Lower leg skin (tissue), 4 donors: ENCODE data around the gene SH3RF3. TPM values are rescaled to one million over a fixed set of nuclear protein-coding genes. Genes with fewer than 3 reads are reported as not detected.

Experiments used
- DNase-seq, 2 donors: peaks; one replicate each; pipeline ENCODE4 v3.0.0-alpha.2; 2019; ENCODE audit warnings: low spot score in 2 of 2
- H3K4me3 ChIP-seq: fragments of 200-600 bp; sonication (generic); 2 replicates; pipeline ENCODE4 v1.5.1; 2017; ENCODE audit warnings: mild to moderate bottlenecking, low read depth; ENCODE audit not compliant: poor library complexity, severe bottlenecking
- CTCF ChIP-seq, 3 donors: fragments of 450-650 bp; IDR thresholded peaks; one replicate each; pipeline ENCODE4 v1.5.1; 2016; ENCODE audit warnings: antibody characterized with exemption in 3 of 3, mild to moderate bottlenecking in 3 of 3, moderate library complexity in 2 of 3
- POLR2A ChIP-seq, 2 donors: fragments of 450-650 bp; IDR thresholded peaks; one replicate each; pipeline ENCODE4 v1.6.1; 2016 to 2017; ENCODE audit warnings: antibody characterized with exemption in 2 of 2, mild to moderate bottlenecking in 1 of 2, moderate library complexity in 1 of 2
- WGBS, 2 donors: methylation state at CpG; one replicate each; pipeline ENCODE4 v1.1.5; 2018; 5-methylcytosine and 5-hydroxymethylcytosine counted together
- intact Hi-C: fragments of 100-400 bp; cut with DNase I; formaldehyde crosslinking; loops from one replicate; pipeline ENCODE4 v1.15.0; 2023; ENCODE audit warnings: low total_unique reads
- total RNA-seq, 4 donors: library from RNA; depleted of rRNA; stranded (reverse); fragments of >200 nt; gene quantifications; one replicate each; pipeline ENCODE4 v1.1.0, GENCODE V29; 2016

Gene SH3RF3
- total RNA-seq, 4 donors from 2014 or later = 1.9 to 7.4 (median 3.2) TPM

GRCh38 chr2:109154226-109154625 is 25.2 kb downstream of the SH3RF3 start:
- no peak for TF ChIP-seq CTCF (IDR thresholded peaks at IDR 0.05)
- TF ChIP-seq POLR2A (IDR thresholded peaks at IDR 0.05) = no peak
- H3K4me3 ChIP-seq = no peak overlapping the region
- WGBS, 2 donors = 83 to 100% methylated on average over 1 to 3 of the region's 3 CpGs
- intact Hi-C loops = no loop called here
- no peak for DNase-seq

GRCh38 chr2:109155553-109156451 is 26.8 kb downstream of the SH3RF3 start:
- 68 to 71% methylated on average over 11 of the region's 11 CpGs for WGBS, 2 donors
- no peak for TF ChIP-seq CTCF (IDR thresholded peaks at IDR 0.05)
- no peak for TF ChIP-seq POLR2A (IDR thresholded peaks at IDR 0.05)
- no peak for DNase-seq
- intact Hi-C loops = no loop called here
- H3K4me3 ChIP-seq = no peak overlapping the region

- intact Hi-C loops = no loop called here
- TF ChIP-seq POLR2A (IDR thresholded peaks at IDR 0.05) (no peak), CTCF (IDR thresholded peaks at IDR 0.05) (no peak)
- 97 to 98% methylated on average over 5 of the region's 5 CpGs for WGBS, 2 donors
Observed at GRCh38 chr2:109157563-109158105, 28.6 kb downstream of the SH3RF3 start.

GRCh38 chr2:109158237-109158636 is 29.2 kb downstream of the SH3RF3 start:
- H3K4me3 ChIP-seq = no peak overlapping the region
- DNase-seq = no peak
- TF ChIP-seq CTCF (IDR thresholded peaks at IDR 0.05) (no peak), POLR2A (IDR thresholded peaks at IDR 0.05) (no peak)
- intact Hi-C loops = no loop called here
- WGBS, 2 donors = 91 to 100% methylated on average over 5 of the region's 5 CpGs

More at GRCh38 chr2:109157563-109158105, 28.6 kb downstream of the SH3RF3 start:
- DNase-seq = no peak
- no peak overlapping the region for H3K4me3 ChIP-seq

GRCh38 chr2:109159096-109159495 is 30.1 kb downstream of the SH3RF3 start:
- no peak for DNase-seq
- intact Hi-C loops = no loop called here
- WGBS, 2 donors = 49 to 66% methylated on average over 13 of the region's 13 CpGs
- no peak for TF ChIP-seq POLR2A (IDR thresholded peaks at IDR 0.05)
- TF ChIP-seq CTCF (IDR thresholded peaks at IDR 0.05) = no peak
- H3K4me3 ChIP-seq = no peak overlapping the region
